DOHH2 (cell line): ENCODE measurements around the gene MPRIP.

Experiments
- EZH2phosphoT487 ChIP-seq: fragments of 200-600 bp; sonication (generic); IDR thresholded peaks from 2 replicates; pipeline ENCODE4 v1.6.1; 2017; ENCODE audit warnings: borderline replicate concordance, mild to moderate bottlenecking, antibody characterized with exemption, low read length, moderate library complexity, mixed read lengths
- TF ChIP-seq, protein P1 (sequence below): fragments of 200-600 bp; sonication (generic); IDR thresholded peaks from one replicate; pipeline ENCODE4 v1.5.1; 2014; ENCODE audit warnings: antibody characterized with exemption, mild to moderate bottlenecking, low read depth, low read length; ENCODE audit not compliant: poor library complexity, severe bottlenecking

GRCh38 chr17:17056156-17056539 is 13.9 kb downstream of the MPRIP start:
- TF ChIP-seq, protein P1, sequence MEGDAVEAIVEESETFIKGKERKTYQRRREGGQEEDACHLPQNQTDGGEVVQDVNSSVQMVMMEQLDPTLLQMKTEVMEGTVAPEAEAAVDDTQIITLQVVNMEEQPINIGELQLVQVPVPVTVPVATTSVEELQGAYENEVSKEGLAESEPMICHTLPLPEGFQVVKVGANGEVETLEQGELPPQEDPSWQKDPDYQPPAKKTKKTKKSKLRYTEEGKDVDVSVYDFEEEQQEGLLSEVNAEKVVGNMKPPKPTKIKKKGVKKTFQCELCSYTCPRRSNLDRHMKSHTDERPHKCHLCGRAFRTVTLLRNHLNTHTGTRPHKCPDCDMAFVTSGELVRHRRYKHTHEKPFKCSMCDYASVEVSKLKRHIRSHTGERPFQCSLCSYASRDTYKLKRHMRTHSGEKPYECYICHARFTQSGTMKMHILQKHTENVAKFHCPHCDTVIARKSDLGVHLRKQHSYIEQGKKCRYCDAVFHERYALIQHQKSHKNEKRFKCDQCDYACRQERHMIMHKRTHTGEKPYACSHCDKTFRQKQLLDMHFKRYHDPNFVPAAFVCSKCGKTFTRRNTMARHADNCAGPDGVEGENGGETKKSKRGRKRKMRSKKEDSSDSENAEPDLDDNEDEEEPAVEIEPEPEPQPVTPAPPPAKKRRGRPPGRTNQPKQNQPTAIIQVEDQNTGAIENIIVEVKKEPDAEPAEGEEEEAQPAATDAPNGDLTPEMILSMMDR, result no peak
- TF ChIP-seq EZH2phosphoT487, result no peak
